ENCODE measurements around the gene RAB3D.

The RAB3D gene

DNA sequence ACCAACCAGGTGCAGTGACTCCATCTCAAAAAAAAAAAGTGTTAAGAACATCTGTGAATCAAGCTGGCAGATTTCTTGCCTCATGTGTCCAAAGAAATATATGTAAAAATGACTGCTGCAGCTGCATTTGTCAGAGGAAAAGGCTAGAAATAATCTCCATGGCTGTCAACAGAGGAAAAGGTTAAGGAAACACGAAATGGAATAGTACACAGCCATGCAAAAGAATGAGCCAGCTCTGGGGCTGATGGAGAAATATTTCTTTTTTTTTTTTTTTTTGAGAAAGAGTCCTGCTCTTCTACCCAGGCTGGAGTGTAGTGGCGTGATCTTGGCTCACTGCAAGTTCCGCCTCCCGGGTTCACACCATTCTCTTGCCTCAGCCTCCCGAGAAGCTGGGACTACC, 6.6 kb downstream of the RAB3D start:
- ChIA-PET POLR2A (no interaction called here), CTCF (no interaction called here)
- no peak for TF ChIP-seq LEF1 (IDR thresholded peaks at IDR 0.05; ENCODE audit: borderline replicate concordance)
- no peak for DNase-seq (ENCODE audit: extremely low spot score)

DNA sequence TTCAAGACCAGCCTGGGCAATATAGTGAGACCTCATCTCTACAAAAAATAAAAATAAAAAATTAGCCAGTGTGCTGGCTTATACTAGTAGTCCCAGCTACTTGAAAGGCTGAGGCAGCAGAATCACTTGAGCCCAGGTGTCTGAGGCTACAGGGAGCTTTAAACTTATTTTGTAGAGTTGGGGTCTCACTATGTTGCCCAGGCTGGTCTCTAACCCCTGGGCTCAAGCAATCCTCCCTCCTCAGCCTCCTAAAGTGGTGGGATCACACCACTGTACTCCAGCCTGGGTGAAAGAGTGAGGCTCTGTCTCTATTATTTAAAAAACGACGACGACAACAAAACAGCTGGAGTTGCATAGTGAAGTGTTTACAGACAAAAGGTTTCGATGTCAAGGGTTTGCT, 8.0 kb downstream of the RAB3D start:
- ChIA-PET CTCF (no interaction called here), POLR2A (interaction anchor here (0.8 to 1.5 kb wide), 2 partner anchors 38 to 43 kb away, joined by 3 to 4 read pairs; partner anchors contain the start of gene SWSAP1)
- TF ChIP-seq FOXM1 (IDR thresholded peaks at IDR 0.05; ENCODE audit: borderline replicate concordance): no peak
- no peak for TF ChIP-seq FOXA1 (IDR thresholded peaks at IDR 0.05)
- no peak for TF ChIP-seq ARNT (IDR thresholded peaks at IDR 0.05)
- no peak for TF ChIP-seq NFRKB (IDR thresholded peaks at IDR 0.05)
- no peak for TF ChIP-seq L3MBTL2 (conservative IDR thresholded peaks at IDR 0.05)
- TF ChIP-seq, protein P1, sequence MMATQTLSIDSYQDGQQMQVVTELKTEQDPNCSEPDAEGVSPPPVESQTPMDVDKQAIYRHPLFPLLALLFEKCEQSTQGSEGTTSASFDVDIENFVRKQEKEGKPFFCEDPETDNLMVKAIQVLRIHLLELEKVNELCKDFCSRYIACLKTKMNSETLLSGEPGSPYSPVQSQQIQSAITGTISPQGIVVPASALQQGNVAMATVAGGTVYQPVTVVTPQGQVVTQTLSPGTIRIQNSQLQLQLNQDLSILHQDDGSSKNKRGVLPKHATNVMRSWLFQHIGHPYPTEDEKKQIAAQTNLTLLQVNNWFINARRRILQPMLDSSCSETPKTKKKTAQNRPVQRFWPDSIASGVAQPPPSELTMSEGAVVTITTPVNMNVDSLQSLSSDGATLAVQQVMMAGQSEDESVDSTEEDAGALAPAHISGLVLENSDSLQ (IDR thresholded peaks at IDR 0.05): no peak
- TF ChIP-seq CTBP1 (IDR thresholded peaks at IDR 0.05; ENCODE audit: borderline replicate concordance): no peak
- no peak for TF ChIP-seq ELF4 (IDR thresholded peaks at IDR 0.05)
- TF ChIP-seq ZNF384 (IDR thresholded peaks at IDR 0.05): no peak
- TF ChIP-seq HDGF (IDR thresholded peaks at IDR 0.05; ENCODE audit: borderline replicate concordance): no peak
- no peak for TF ChIP-seq TARDBP (IDR thresholded peaks at IDR 0.05)
- TF ChIP-seq LEF1 (IDR thresholded peaks at IDR 0.05; ENCODE audit: borderline replicate concordance): no peak
- no peak for DNase-seq (ENCODE audit: extremely low spot score)

DNA sequence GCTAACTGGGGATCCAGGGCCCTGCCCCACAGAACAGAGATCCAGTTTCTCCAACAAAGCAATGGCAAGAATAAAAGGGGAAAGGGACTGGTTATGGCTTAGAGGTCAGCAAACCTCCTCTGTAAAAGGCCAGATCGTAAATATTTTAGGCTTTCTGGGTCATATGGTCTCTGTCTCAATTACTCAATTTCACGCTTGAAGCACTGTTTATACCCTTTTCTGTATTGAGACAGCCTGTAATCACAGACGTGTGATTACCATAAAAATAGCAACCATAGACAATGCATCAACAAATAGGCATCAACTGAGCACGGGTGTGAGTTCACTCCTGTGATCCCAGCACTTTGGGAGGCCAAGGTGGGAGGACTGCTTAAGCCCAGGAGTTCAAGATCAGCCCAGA, 9.3 kb downstream of the RAB3D start:
- TF ChIP-seq FOXK2 (IDR thresholded peaks at IDR 0.05) (no peak), ARNT (IDR thresholded peaks at IDR 0.05) (no peak), SP1 (IDR thresholded peaks at IDR 0.05) (no peak), TARDBP (IDR thresholded peaks at IDR 0.05) (no peak), ZNF384 (IDR thresholded peaks at IDR 0.05) (no peak), LEF1 (IDR thresholded peaks at IDR 0.05; ENCODE audit: borderline replicate concordance) (no peak), FOXM1 (IDR thresholded peaks at IDR 0.05; ENCODE audit: borderline replicate concordance) (no peak), L3MBTL2 (conservative IDR thresholded peaks at IDR 0.05) (no peak), HDGF (IDR thresholded peaks at IDR 0.05; ENCODE audit: borderline replicate concordance) (no peak), SUZ12 (IDR thresholded peaks at IDR 0.05) (no peak), ELF4 (IDR thresholded peaks at IDR 0.05) (no peak)
- POLR2A ChIA-PET: no interaction called here
- no peak for DNase-seq (ENCODE audit: extremely low spot score)
- CTCF ChIA-PET: no interaction called here

DNA sequence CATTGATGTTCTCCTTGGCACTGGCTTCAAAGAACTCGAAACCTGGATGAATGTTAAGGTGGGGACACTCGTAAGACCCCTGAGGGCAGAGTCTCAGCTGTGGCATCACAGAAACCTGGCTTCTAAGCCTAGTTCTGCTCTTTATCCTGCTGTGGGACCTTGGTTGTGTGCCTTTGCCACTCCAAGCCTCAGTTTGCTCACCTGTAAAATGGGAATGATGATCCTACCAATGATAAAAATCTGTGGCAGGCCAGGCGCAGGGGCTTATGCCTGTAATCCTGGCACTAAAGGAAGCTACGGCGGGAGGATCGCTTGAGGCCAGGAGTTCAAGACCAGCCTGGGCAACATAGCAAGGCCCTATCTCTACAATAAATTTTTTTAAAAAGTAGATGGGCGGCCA, 13.9 kb downstream of the RAB3D start:
- CTCF ChIA-PET: no interaction called here
- TF ChIP-seq ZNF384 (IDR thresholded peaks at IDR 0.05): no peak
- TF ChIP-seq ELF4 (IDR thresholded peaks at IDR 0.05): no peak
- no peak for TF ChIP-seq NFRKB (IDR thresholded peaks at IDR 0.05)
- no peak for TF ChIP-seq TARDBP (IDR thresholded peaks at IDR 0.05)
- no peak for TF ChIP-seq LEF1 (IDR thresholded peaks at IDR 0.05; ENCODE audit: borderline replicate concordance)
- no peak for TF ChIP-seq FOXA1 (IDR thresholded peaks at IDR 0.05)
- TF ChIP-seq HDGF (IDR thresholded peaks at IDR 0.05; ENCODE audit: borderline replicate concordance): no peak
- no peak for TF ChIP-seq CTBP1 (IDR thresholded peaks at IDR 0.05; ENCODE audit: borderline replicate concordance)
- TF ChIP-seq, protein P1 (IDR thresholded peaks at IDR 0.05): no peak
- TF ChIP-seq SP1 (IDR thresholded peaks at IDR 0.05): no peak
- no peak for TF ChIP-seq BHLHE40 (IDR thresholded peaks at IDR 0.05; ENCODE audit: borderline replicate concordance)
- TF ChIP-seq FOXK2 (IDR thresholded peaks at IDR 0.05): no peak
- TF ChIP-seq FOXM1 (IDR thresholded peaks at IDR 0.05; ENCODE audit: borderline replicate concordance): no peak
- TF ChIP-seq SUZ12 (IDR thresholded peaks at IDR 0.05): no peak
- no peak for TF ChIP-seq L3MBTL2 (conservative IDR thresholded peaks at IDR 0.05)
- TF ChIP-seq ARNT (IDR thresholded peaks at IDR 0.05): no peak
- DNase-seq (ENCODE audit: extremely low spot score): no peak
- POLR2A ChIA-PET: interaction anchor here (1.3 kb wide), 1 partner anchor 14 kb away, joined by 4 read pairs; the partner anchor contains the start of gene RAB3D

DNA sequence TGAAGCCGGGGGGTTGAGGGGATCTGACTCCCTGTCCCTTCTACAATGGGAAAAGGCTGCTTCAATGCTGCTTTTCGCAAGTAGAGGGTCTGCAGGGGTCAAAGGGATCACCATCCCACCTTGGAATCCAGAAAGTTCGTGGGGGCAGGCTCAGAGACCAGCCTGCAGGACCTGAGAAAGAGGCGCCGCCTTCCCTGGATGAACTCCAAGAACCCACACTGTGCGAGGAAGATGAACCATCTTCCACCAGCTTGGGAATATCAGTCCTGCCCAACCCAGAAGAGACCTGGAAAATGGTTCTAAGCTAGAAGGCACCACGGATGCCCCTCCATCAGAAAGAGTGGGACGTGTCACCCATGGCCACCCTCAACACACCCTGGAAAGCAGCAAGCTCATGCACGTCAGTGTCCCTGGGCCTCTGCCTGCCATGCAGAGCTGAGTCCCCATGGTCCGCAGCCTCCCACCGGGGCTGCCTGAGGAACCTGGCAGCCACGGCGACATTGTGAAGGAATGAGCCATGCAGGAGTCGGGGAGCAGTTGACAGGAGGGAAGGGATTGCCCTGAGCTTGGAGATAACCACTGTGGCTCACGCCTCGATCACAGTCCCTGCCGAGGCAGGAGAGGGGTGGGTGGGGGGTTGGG, 14.6 kb downstream of the RAB3D start:
- TF ChIP-seq ZNF384 (IDR thresholded peaks at IDR 0.05) (no peak), ARNT (IDR thresholded peaks at IDR 0.05) (no peak), SUZ12 (IDR thresholded peaks at IDR 0.05) (no peak), BHLHE40 (IDR thresholded peaks at IDR 0.05; ENCODE audit: borderline replicate concordance) (no peak), FOXA1 (IDR thresholded peaks at IDR 0.05) (no peak), ELF4 (IDR thresholded peaks at IDR 0.05) (no peak), FOXK2 (IDR thresholded peaks at IDR 0.05) (no peak), FOXM1 (IDR thresholded peaks at IDR 0.05; ENCODE audit: borderline replicate concordance) (no peak), LEF1 (IDR thresholded peaks at IDR 0.05; ENCODE audit: borderline replicate concordance) (no peak), HDGF (IDR thresholded peaks at IDR 0.05; ENCODE audit: borderline replicate concordance) (no peak), CTBP1 (IDR thresholded peaks at IDR 0.05; ENCODE audit: borderline replicate concordance) (no peak), L3MBTL2 (conservative IDR thresholded peaks at IDR 0.05) (no peak), TARDBP (IDR thresholded peaks at IDR 0.05) (no peak), SP1 (IDR thresholded peaks at IDR 0.05) (no peak), NFRKB (IDR thresholded peaks at IDR 0.05) (no peak)
- TF ChIP-seq, protein P1 (IDR thresholded peaks at IDR 0.05): no peak
- CTCF ChIA-PET: interaction anchor here (0.6 kb wide), 1 partner anchor 48 kb away, joined by 4 read pairs; no protein-coding TSS in a partner anchor
- DNase-seq (ENCODE audit: extremely low spot score): no peak
- POLR2A ChIA-PET: interaction anchor here (1.1 to 1.3 kb wide), 2 partner anchors 14 to 22 kb away, joined by 4 read pairs; partner anchors contain the start of genes CCDC159, RAB3D and TMEM205

Data from HEK293T (cell line).